CD4-positive, alpha-beta T cell treated with Interferon alpha-2 for 1 hour (primary cell): ENCODE data around the gene PDGFA.

Experiments
- DNase-seq, 2 donors: peaks; one replicate each; pipeline ENCODE4 v3.0.0-alpha.2; 2020 to 2022

PDGFA gene

DNA sequence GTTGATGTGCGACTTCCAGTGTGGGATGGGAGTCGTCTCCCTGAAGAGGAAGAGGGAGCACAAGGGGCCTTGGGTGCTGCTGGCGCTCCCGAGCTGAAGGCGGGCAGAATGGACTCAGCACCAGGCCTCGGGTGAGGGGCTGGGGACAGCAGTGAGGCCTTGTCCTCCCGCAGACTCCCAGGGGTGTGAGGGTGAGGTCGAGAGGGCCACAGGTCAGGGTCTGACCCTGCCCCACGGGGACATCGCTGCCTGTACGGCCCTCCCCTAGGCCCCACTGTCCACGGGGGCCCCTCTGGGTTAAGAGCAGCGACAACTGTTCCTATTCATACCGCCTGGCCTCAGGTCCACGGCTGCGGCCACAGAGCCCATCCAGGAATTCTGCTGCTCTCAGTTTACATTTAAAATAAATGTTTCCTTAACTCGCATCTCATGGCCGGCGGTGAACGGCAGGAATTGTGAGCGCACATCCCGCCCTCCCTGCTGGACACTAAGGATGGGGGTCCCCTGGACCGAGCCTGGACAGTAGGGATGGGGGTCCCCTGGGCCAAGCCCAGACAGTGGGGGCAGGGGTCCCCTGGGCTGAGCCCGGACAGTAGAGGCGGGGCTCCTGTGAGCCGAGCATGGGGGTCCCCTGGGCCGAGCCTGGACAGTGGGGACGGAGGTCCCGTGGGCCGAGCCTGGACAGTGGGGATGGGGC lies 61.7 kb downstream of the PDGFA start:
- no peak for DNase-seq

DNA sequence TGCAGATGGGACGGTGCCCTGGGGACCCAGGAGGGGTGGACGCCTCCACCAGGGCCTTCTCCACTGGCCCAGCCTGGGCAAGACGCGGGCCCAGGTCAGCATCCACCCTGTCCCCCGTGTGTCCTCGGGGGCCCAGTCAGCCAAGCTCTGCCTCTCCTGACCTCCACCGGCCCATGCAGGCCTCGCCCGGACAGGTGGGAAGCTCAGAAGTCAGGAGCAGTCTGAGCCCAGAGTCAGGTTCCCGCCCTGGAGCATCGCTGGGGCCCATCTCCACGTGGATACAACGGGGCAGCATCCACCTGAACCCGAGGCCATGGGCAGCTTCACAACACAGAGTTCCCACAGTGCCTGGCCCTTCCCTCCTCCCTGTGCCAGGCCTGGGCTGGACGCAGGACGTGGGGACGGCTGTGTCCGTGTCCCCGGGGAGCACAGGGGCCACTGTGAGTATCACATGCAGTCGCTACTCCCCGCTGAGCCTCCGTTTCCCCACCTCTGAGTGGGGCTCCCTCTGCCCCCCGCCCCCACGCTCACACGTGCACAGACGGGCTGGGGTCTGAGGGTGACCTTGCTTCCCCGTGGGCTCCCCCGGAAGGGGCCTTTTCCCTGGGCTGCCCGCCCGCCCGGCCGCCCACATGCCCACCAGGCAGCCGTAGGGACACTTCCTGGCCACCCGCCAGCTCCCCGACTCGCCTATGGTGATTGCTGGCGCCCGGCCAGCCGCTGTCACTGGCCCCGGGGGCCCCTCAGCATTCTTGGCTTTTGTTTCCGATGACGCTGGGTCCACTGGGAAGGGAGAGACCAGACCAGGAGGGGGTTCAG lies 64.3 kb downstream of the PDGFA start:
- no peak for DNase-seq

DNA sequence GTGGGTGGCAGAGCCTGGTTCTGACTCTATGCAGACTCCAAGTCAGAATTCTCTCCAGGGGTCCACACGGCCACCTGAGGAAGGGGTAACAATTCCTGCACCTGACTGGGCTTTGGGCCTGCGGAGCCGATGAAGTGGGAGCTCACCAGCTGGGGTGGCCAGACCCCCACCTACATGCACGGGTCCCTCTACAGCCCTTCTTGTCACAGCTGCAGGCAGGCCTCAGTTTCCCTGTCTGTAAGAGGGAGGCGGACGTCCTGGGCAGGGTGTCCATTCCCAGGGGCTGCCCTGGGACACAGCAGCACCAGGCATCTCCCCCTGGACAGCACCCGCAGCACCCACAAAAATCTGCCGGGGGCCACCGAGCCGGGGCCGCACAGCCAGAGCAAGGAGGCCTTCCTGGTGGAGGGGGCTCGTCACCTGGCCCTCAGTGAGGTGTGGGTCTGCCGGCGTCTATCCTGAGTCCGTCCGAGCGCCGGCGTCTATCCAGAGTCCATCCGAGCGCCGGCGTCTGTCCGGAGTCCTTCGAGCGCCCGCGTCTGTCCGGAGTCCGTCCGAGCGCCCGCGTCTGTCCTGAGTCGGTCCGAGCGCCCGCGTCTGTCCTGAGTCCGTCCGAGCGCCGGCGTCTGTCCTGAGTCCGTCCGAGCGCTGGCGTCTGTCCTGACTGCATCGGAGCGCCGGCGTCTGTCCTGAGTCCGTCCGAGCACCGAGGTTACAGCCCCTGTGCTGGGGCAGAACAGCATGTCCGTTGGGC lies 65.1 kb downstream of the PDGFA start:
- DNase-seq = no peak

DNA sequence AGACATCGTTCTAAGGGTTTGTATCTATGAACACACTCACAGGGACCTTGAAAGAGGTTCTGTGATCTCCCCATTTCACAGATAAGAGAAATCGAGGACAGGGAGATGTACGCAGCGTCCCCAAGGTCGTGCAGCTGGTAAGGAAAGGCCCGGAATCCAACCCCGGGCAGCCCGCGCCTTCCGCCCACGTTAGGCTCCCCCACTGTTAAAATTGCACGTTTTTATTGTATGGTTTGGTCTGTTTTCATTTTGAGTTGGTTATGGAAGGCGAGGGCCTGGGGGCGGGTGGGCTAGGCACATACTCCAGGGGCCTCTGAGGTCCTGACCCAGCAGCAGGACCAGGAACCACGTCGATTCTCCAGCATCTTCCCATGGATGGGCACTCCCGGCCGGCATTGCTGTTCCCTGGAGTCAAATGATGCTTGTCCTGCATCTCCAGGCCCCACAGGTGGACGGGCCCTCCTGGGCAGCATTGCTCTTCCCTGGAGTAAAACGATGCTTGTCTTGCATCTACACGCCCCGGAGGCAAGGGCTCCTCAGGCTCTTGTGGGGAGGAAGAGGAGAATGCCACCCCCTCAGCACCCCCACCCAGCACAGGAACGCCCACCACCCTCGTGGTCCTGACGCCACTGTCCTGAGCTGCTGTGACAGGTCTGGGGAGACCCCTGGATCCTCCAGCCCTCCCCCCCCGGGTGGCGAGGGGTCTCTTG lies 65.9 kb downstream of the PDGFA start:
- no peak for DNase-seq

DNA sequence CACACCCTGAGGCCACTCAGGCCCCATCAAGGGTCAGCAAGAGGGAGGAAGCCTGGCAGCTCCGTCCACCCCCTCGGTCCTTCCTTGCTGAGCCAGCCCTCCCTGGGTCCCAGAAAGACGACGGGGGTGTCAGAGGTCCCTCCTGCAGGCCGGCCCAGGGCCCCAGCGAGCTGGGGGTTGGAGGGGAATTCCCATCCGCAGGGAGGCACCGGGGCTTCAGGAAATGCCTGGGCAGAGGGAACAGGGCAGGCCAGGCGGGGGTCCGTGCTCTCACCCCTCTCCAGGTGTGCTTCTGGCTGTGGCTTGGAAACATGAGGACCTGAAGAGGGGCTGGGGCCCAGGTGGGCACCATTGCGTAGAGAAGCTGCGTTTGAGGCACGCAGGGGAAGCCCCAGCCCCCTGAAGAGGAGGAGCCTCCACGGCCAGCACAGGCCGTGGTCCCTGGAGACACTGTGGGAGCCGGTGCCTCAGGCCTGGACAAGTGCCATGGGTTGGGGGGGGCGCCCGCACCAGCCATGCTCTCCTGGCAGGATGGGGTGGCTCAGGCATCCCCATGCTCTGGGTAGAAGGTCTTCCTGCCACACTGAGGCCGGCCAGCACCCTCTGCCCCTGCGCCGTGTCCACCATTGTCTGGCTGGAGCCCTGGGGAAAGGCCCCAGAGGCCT lies 66.7 kb downstream of the PDGFA start:
- DNase-seq = no peak

DNA sequence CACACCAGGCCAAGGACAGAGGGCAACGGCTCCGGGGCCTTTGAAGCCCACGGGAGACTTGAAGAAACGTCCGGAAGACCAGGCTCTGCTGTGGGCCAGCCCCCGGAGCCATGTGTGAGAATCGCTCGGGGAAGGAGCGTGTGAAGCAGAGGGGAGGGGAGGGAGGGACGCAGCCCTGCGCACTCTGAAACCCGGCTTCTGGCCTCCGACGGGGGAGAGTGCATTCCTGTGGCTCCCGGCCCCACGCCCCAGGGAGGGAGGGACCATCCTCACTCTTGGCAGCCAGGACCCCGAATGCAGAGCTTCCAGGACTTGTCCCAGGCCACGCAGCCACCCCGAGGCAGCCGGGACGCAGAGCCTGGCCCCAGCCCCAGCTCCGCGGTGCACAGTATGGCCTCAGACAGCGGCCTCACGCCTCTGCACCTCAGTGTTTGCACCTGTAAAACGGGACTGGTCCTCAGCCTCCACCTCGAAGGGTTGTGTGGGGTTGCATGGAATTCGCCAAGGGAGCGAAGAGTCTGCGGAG lies 67.4 kb downstream of the PDGFA start:
- DNase-seq = no peak

DNA sequence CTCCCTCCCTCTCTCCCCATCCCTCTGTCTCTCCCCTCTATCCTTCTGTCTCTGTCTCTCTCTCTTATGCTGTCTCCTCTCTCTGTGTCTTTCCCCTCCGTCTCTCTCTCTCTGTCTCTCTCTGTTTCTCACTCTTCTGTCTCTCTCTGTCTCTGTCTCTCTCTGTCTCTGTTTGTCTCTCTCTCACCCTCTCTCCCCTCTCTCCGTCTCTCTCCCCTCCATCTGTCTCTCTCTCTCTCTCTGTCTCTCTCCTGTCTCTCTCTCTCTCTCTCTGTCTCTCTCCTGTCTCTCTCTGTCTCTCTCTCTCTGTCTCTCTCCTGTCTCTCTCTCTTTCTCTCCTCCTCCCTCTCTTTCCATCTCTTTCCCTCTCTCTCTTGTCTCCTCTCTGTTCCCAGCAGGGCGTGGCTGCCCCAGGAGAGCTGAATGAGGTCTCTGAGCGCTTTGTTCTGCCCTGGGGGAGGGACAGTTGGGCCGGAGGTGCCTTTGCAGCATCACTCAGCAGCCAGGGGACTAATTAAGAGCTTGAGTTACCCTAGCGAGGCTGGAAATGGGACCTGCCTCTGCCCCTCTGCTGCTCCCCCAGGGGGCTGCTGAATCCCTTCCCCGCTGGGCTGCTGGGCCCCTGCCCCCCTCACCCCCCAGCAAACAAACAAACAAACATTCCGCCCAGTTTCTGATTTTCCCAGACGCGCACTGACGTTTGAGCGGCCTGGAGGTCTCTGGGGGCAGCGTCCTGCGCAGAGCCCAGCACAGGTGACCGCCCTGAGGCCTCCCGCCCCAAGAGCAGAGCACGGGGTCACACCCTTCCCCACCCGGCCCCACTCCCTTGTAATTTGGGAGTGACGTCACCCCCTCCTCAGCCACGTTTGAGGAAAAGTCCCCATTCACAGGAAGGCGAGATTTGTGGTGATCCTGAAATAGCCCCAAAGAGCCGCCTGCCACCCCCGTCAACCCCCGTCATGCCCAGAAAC lies 68.1 kb downstream of the PDGFA start:
- no peak for DNase-seq

DNA sequence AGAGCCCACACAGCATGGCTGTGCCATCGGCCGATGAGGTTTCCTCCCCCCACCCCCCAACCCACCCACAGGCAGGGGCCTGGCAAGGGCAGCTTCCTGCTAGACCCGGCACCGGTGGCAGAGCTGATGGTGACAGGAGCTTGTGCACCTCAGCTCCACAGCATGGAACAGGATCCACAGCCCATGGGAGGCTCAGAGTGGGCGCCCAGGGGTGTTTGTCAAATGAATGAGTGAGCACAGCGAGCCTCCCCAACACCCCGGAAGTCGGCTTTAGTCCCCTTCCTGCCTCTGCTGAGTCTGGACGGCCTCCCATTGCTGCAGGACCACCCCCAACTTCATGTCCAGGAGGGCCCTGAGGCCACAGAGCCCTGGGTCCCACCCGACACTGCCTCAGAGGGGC lies 68.9 kb downstream of the PDGFA start:
- no peak for DNase-seq

DNA sequence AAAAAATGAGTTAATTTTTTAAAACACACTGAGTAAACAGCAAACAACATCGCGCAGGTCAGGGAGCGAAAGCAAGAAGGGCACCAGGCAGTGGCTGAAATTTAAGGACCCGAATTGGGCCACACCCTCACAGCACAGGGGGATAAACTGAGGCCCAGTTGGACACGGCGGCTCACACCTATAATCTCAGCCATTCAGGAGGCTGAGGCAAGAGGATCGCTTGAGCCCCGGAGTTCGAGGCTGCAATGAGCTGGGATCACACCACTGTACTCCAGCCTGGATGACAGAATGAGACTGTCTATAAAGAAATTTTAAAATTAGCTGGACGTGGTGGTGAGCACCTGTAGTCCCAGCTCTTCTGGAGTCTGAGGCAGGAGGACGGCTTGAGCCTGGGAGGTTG lies 69.6 kb downstream of the PDGFA start:
- DNase-seq = no peak

DNA sequence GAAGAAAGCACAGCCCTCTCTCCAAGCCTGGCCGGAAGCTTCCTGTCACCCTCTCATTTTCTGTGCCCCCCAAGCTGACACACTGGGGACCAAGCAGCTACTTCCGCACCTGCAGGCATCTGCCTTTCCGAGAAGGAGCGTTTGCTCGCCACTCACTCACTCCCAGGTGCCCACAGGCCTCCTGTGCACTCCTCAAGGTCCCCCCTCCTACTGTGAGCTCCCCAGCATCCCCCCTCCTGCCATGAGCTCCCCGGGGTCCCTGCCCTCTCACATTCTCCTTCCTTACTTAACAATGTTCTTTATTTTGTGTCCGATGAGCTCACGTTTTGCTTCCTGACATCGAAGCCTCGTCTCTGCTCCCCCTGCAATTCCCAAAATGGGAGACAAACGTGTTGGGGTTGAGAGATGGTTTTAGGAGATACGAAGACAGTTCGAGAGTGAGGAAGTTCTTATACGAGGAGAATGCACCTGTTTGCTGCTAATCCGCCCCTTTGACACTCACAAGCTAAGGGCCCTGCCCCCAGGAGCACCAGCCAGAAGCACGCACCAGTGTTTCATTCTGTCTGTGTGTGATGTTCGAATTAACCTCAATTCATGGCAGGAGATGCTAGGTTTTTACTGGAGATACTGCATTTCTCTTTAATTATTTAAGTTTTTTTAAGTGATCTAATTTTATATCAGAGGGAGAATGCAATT lies 70.2 kb downstream of the PDGFA start:
- no peak for DNase-seq

DNA sequence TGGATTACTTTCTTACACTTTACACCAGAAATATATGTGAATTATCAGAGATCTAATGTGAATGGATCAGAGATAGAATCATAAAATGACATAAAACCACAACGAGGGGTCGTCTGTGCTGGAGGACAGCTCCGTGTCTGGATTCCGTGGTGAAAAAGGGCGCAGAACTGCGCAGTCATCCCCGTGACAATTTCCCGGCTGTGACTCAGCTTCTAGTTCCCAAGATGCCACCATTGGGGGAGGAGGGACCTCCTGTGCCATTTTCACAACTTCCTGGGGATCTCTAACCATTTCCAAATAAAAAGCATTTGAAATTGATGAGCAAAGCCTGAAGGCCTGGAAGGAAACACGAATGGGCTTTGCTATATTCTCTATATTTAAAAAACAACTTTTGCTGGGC lies 72.1 kb downstream of the PDGFA start:
- DNase-seq = no peak
